H1 (cell line): ENCODE data around the gene CRADD. TPM values are rescaled to one million over a fixed set of nuclear protein-coding genes. Genes with fewer than 3 reads are reported as not detected.

Source experiments
- CTCF ChIA-PET: fragments of 300-600 bp; sonication (Branson Sonifier 250); formaldehyde crosslinking; loops from one replicate; lab custom pipeline; 2021; ENCODE audit not compliant: partially characterized antibody; lab: Charles Lee
- POLR2A ChIA-PET: fragments of 300-600 bp; sonication (Branson Sonifier 250); formaldehyde crosslinking; loops from one replicate; lab custom pipeline; 2021; ENCODE audit warnings: inconsistent platforms; ENCODE audit not compliant: partially characterized antibody; lab: Charles Lee
- DNase-seq, 2 experiments: peaks; one replicate each; pipeline versions ENCODE4 v3.0.0 to v3.0.0-alpha.2; 2010 to 2022; ENCODE audit warnings: low spot score in 2 of 2, low read depth in 1 of 2, mixed read lengths in 1 of 2
- FAIRE-seq: peaks from 2 replicates; lab custom pipeline; 2011; peaks lifted over from hg19 to GRCh38; lab: Jason Lieb, UNC
- H2AFZ ChIP-seq: 2 replicates; pipeline ENCODE4 v1.8.1; 2012; ENCODE audit warnings: low read length, inconsistent platforms
- H2AK5ac ChIP-seq: 2 replicates; pipeline ENCODE4 v1.6.1; 2013; ENCODE audit warnings: low read depth, low read length
- H2BK120ac ChIP-seq: replicated peaks from 2 replicates; pipeline ENCODE3; 2013; ENCODE audit warnings: low read depth, low read length, inconsistent platforms
- H2BK12ac ChIP-seq: 2 replicates; pipeline ENCODE4 v1.6.1; 2013; ENCODE audit warnings: low read depth, low read length
- H2BK15ac ChIP-seq: 2 replicates; pipeline ENCODE4 v1.6.1; 2013; ENCODE audit warnings: low read length
- H2BK20ac ChIP-seq: 2 replicates; pipeline ENCODE4 v1.6.1; 2013; ENCODE audit warnings: low read length
- H2BK5ac ChIP-seq: 2 replicates; pipeline ENCODE4 v1.6.1; 2013; ENCODE audit warnings: low read depth, low read length
- H3K14ac ChIP-seq: 2 replicates; pipeline ENCODE4 v1.6.1; 2013; ENCODE audit warnings: inconsistent platforms; ENCODE audit not compliant: insufficient read length
- H3K18ac ChIP-seq: 2 replicates; pipeline ENCODE4 v1.6.1; 2013; ENCODE audit warnings: low read length; ENCODE audit errors: extremely low read depth
- H3K23ac ChIP-seq: 2 replicates; pipeline ENCODE4 v1.6.1; 2013; ENCODE audit warnings: inconsistent platforms; ENCODE audit not compliant: insufficient read length
- H3K23me2 ChIP-seq: 2 replicates; pipeline ENCODE4 v1.6.1; 2013; ENCODE audit warnings: low read depth, low read length
- H3K27ac ChIP-seq: 2 replicates; pipeline ENCODE4 v1.6.1; 2011; ENCODE audit warnings: low read depth, low read length, inconsistent platforms
- H3K27me3 ChIP-seq, 4 experiments: replicated peaks in 1 of 4; 1 replicate in 1 of 4; 2 replicates in 3 of 4; pipeline versions ENCODE4 v1.6.1 to v1.8.1; 2011 to 2013; ENCODE audit warnings: low read length in 3 of 4, mild to moderate bottlenecking in 3 of 4, inconsistent platforms in 2 of 4, mixed read lengths in 2 of 4, moderate library complexity in 1 of 4; ENCODE audit not compliant: control insufficient read depth in 3 of 4, insufficient read depth in 3 of 4; ENCODE audit errors: extremely low read depth in 1 of 4
- H3K36me3 ChIP-seq, 4 experiments: 2 replicates each; pipeline versions ENCODE4 v1.6.1 to v1.8.1; 2011 to 2013; ENCODE audit warnings: mild to moderate bottlenecking in 4 of 4, low read length in 3 of 4, moderate library complexity in 2 of 4, control low read depth in 1 of 4, inconsistent platforms in 1 of 4; ENCODE audit not compliant: insufficient read depth in 4 of 4, control insufficient read depth in 2 of 4
- H3K4ac ChIP-seq: replicated peaks from 2 replicates; pipeline ENCODE3; 2013; ENCODE audit warnings: low read length, low read depth, mixed read lengths, inconsistent platforms; ENCODE audit not compliant: insufficient read length
- H3K4me1 ChIP-seq, 4 experiments: replicated peaks in 1 of 4; 1 replicate in 1 of 4; 2 replicates in 3 of 4; pipeline versions ENCODE4 v1.6.1 to v1.8.1; 2011 to 2013; ENCODE audit warnings: low read length in 3 of 4, inconsistent platforms in 2 of 4, mixed read lengths in 1 of 4; ENCODE audit not compliant: insufficient read depth in 4 of 4, control insufficient read depth in 3 of 4
- H3K4me2 ChIP-seq, 2 experiments: 2 replicates each; pipeline versions ENCODE4 v1.6.1 to v1.8.1; 2011 to 2013; ENCODE audit warnings: low read depth in 2 of 2, low read length in 2 of 2, control low read depth in 1 of 2, inconsistent platforms in 1 of 2, mild to moderate bottlenecking in 1 of 2; ENCODE audit not compliant: insufficient read depth in 1 of 2
- H3K4me3 ChIP-seq, 4 experiments: fragments of 200-600, 300-600 bp in 1 of 4; sonication (generic), shearing (Covaris generic), sonication (Bioruptor Twin) in 1 of 4; 2 replicates each; pipeline versions ENCODE4 v1.5.1 to v1.8.1; 2011 to 2016; ENCODE audit warnings: low read length in 4 of 4, low read depth in 3 of 4, control low read depth in 2 of 4, inconsistent platforms in 2 of 4, mild to moderate bottlenecking in 2 of 4, mixed read lengths in 1 of 4, moderate library complexity in 1 of 4; ENCODE audit not compliant: insufficient read depth in 2 of 4; ENCODE audit errors: extremely low read depth in 1 of 4
- H3K56ac ChIP-seq: replicated peaks from 2 replicates; pipeline ENCODE3; 2013; ENCODE audit warnings: low read depth, mild to moderate bottlenecking, mixed read lengths, low read length, inconsistent platforms; ENCODE audit not compliant: insufficient read length
- H3K79me1 ChIP-seq: 2 replicates; pipeline ENCODE4 v1.6.1; 2013; ENCODE audit warnings: low read depth, low read length, control low read depth
- H3K79me2 ChIP-seq, 2 experiments: 2 replicates each; pipeline versions ENCODE4 v1.6.1 to v1.8.1; 2012 to 2013; ENCODE audit warnings: low read length in 2 of 2, mild to moderate bottlenecking in 2 of 2, inconsistent platforms in 1 of 2; ENCODE audit not compliant: insufficient read depth in 2 of 2, control insufficient read depth in 1 of 2
- H3K9ac ChIP-seq, 4 experiments: replicated peaks in 1 of 4; 1 replicate in 1 of 4; 2 replicates in 3 of 4; pipeline versions ENCODE4 v1.6.1 to v1.8.1; 2011 to 2013; ENCODE audit warnings: low read depth in 3 of 4, low read length in 3 of 4, control low read depth in 2 of 4, mild to moderate bottlenecking in 2 of 4, moderate library complexity in 2 of 4, inconsistent platforms in 1 of 4; ENCODE audit errors: extremely low read depth in 1 of 4
- H3K9me3 ChIP-seq, 2 experiments: 2 replicates each; pipeline versions ENCODE4 v1.6.1 to v1.8.1; 2012 to 2013; ENCODE audit warnings: mild to moderate bottlenecking in 2 of 2, moderate library complexity in 2 of 2, control low read depth in 1 of 2, inconsistent platforms in 1 of 2, low read depth in 1 of 2, low read length in 1 of 2, mixed read lengths in 1 of 2; ENCODE audit not compliant: insufficient read depth in 2 of 2
- H4K20me1 ChIP-seq, 2 experiments: replicated peaks in 1 of 2; 2 replicates each; pipeline versions ENCODE3 to v1.8.1; 2011 to 2013; ENCODE audit warnings: inconsistent platforms in 2 of 2, low read length in 2 of 2, mild to moderate bottlenecking in 1 of 2; ENCODE audit not compliant: insufficient read depth in 2 of 2, control insufficient read depth in 1 of 2
- H4K5ac ChIP-seq: 2 replicates; pipeline ENCODE4 v1.6.1; 2013; ENCODE audit warnings: low read length, low read depth, mixed read lengths, inconsistent platforms; ENCODE audit not compliant: insufficient read length
- H4K8ac ChIP-seq: 2 replicates; pipeline ENCODE4 v1.8.0; 2013; ENCODE audit warnings: mild to moderate bottlenecking, moderate library complexity, low read length, inconsistent platforms; ENCODE audit not compliant: insufficient read depth; ENCODE audit errors: extremely low read depth
- H4K91ac ChIP-seq: replicated peaks from 2 replicates; pipeline ENCODE3; 2013; ENCODE audit warnings: low read length, mixed read lengths, inconsistent platforms; ENCODE audit not compliant: insufficient read length
- HDAC6 ChIP-seq: IDR thresholded peaks from one replicate; pipeline ENCODE4 v1.7.1; 2012; ENCODE audit warnings: low read depth, mild to moderate bottlenecking, inconsistent platforms, low read length, moderate library complexity
- JUND ChIP-seq: IDR thresholded peaks from 2 replicates; pipeline ENCODE4 v1.6.1; 2011; ENCODE audit warnings: mild to moderate bottlenecking, improper control_type of control experiment, low read length
- KDM5A ChIP-seq: fragments of 200-600 bp; IDR thresholded peaks from 2 replicates; pipeline ENCODE4 v1.7.1; 2012; ENCODE audit warnings: mild to moderate bottlenecking, low read length, inconsistent platforms, mixed read lengths
- PHF8 ChIP-seq: fragments of 200-600 bp; sonication (generic); conservative IDR thresholded peaks from 2 replicates; pipeline ENCODE4 v1.7.1; 2012; ENCODE audit warnings: low read depth, mild to moderate bottlenecking, inconsistent platforms, low read length, moderate library complexity
- RFX5 ChIP-seq: IDR thresholded peaks from 2 replicates; pipeline ENCODE4 v1.6.1; 2011; ENCODE audit warnings: low read depth, low read length, improper control_type of control experiment, borderline replicate concordance
- RXRA ChIP-seq: IDR thresholded peaks from 2 replicates; pipeline ENCODE4 v1.6.1; 2011; ENCODE audit warnings: low read depth, mild to moderate bottlenecking, low read length, moderate library complexity; ENCODE audit not compliant: insufficient read depth
- SIN3A ChIP-seq, 2 experiments: IDR thresholded peaks in 1 of 2; conservative IDR thresholded peaks in 1 of 2; 2 replicates each; pipeline ENCODE4 v1.6.1; 2011 to 2012; ENCODE audit warnings: low read length in 2 of 2, improper control_type of control experiment in 1 of 2, low read depth in 1 of 2, mild to moderate bottlenecking in 1 of 2
- SRF ChIP-seq: IDR thresholded peaks from 2 replicates; pipeline ENCODE4 v1.6.1; 2011; ENCODE audit warnings: mild to moderate bottlenecking, low read depth, low read length, moderate library complexity
- WGBS, 2 experiments: shearing (Covaris generic) in 1 of 2; methylation state at CpG; one replicate each; pipeline versions ENCODE4 v1.1.6 to v1.1.7; 2013 to 2015; ENCODE audit warnings: low lambda C conversion rate in 2 of 2, mixed read lengths in 2 of 2, inconsistent platforms in 1 of 2, low coverage in 1 of 2, missing lambda C conversion rate in 1 of 2; ENCODE audit not compliant: insufficient replicate concordance in 2 of 2, insufficient coverage in 1 of 2, insufficient read length in 1 of 2; ENCODE audit errors: extremely low coverage in 1 of 2, missing lambda C conversion rate in 1 of 2; 5-methylcytosine and 5-hydroxymethylcytosine counted together
- polyA plus RNA-seq, 7 experiments: library from polyadenylated mRNA; depleted of rRNA in 3 of 7; stranded (reverse) in 5 of 7; unstranded in 2 of 7; fragments of >200 nt in 5 of 7; fragments of 200-250 nt in 2 of 7; gene quantifications; 1 replicate in 5 of 7; 2 replicates in 1 of 7; 4 replicates in 1 of 7; pipeline versions ENCODE4 v1.2.1 to v1.2.3, GENCODE V29; 2011 to 2013; ENCODE audit warnings: missing spikeins in 2 of 7, mixed read lengths in 2 of 7
- total RNA-seq: library from RNA; stranded (reverse); fragmentation: NEBNext Ultra II Directional; extraction: Animal tissue kit (Norgen Biotek cat#: 25700); gene quantifications from 2 replicates; pipeline ENCODE4 v1.2.1, GENCODE V29; 2021
- TF ChIP-seq, protein P1 (sequence below): IDR thresholded peaks from 2 replicates; pipeline ENCODE4 v1.6.1; 2012; ENCODE audit warnings: inconsistent platforms
- TF ChIP-seq, protein P2 (sequence below): IDR thresholded peaks from 2 replicates; pipeline ENCODE4 v1.6.1; 2012; ENCODE audit warnings: low read length, inconsistent platforms

CRADD gene
- total and polyA plus RNA-seq, 2 of the 8 experiments (the other 6 are each of a cell fraction or from before 2014, with no cell fraction given) = 8.1 to 15.4 TPM

DNA sequence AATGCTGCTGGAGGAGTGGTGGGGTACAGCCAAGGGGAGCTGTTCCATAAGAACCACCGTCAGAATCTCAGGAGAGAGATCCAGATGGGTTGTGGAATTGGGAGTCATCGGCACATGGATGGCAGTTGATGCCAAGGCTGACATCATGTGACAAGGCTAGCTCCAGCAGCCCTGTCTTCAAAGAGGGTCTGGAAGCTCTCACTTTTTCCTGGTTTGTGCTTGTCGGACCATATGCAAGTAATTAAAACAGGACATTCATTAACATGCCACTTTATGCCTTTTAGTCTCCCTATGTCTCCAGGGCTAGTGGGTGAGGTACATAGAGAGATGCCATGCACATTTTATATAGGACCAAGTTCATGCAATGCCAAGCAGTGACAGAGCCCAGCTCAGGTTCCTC lies 211.8 kb downstream of the CRADD start:
- H3K9ac ChIP-seq = no peak overlapping the region
- no peak overlapping the region for H4K5ac ChIP-seq
- H2BK120ac ChIP-seq = no peak overlapping the region
- no peak overlapping the region for H2BK5ac ChIP-seq
- no peaks in the 10 kb centered on the region for H3K27me3 ChIP-seq
- FAIRE-seq = no peak
- H3K23me2 ChIP-seq = no peaks in the 10 kb centered on the region
- H4K20me1 ChIP-seq = no peaks in the 10 kb centered on the region
- H3K4me1 ChIP-seq = peaks cover 0 to 5% (median 2%) of the 10 kb centered on the region in 4 experiments; a peak in 2 of 7 replicates
- CTCF ChIA-PET = interaction anchor here (0.9 to 2.6 kb wide), 6 partner anchors 10 to 213 kb away, joined by 3 to 15 read pairs (median 4); no protein-coding TSS in a partner anchor
- 96% methylated on average over 3 of the region's 3 CpGs; no CpG with 5 or more reads in 1 of the 2 experiments for WGBS, 2 experiments
- no peak overlapping the region for H2BK20ac ChIP-seq
- TF ChIP-seq KDM5A = no peak
- TF ChIP-seq, protein P1, sequence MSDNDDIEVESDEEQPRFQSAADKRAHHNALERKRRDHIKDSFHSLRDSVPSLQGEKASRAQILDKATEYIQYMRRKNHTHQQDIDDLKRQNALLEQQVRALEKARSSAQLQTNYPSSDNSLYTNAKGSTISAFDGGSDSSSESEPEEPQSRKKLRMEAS = no peak
- TF ChIP-seq SRF = no peak
- no peak for TF ChIP-seq JUND
- TF ChIP-seq SIN3A (conservative IDR thresholded peaks at IDR 0.05 in 1 of 2, IDR thresholded peaks at IDR 0.05 in 1 of 2; ENCODE audit: low read depth in 1 of 2, low read length in 2 of 2) = no peak
- TF ChIP-seq RFX5 = no peak
- TF ChIP-seq HDAC6 = no peak
- TF ChIP-seq RXRA = no peak
- TF ChIP-seq, protein P2, sequence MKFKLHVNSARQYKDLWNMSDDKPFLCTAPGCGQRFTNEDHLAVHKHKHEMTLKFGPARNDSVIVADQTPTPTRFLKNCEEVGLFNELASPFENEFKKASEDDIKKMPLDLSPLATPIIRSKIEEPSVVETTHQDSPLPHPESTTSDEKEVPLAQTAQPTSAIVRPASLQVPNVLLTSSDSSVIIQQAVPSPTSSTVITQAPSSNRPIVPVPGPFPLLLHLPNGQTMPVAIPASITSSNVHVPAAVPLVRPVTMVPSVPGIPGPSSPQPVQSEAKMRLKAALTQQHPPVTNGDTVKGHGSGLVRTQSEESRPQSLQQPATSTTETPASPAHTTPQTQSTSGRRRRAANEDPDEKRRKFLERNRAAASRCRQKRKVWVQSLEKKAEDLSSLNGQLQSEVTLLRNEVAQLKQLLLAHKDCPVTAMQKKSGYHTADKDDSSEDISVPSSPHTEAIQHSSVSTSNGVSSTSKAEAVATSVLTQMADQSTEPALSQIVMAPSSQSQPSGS = no peak
- no peak for TF ChIP-seq PHF8
- TF ChIP-seq, all 59 proteins: peak for 0
- Histone ChIP-seq H3K79me2 (no peaks in the 10 kb centered on the region), H3K56ac (no peak overlapping the region), H2AK5ac (no peak overlapping the region; the same call in 1 of the 2 replicates), H2AFZ (no peak overlapping the region), H3K14ac (no peak overlapping the region), H4K8ac (no peak overlapping the region), H2BK12ac (no peak overlapping the region), H3K9me3 (no peaks in the 10 kb centered on the region), H3K27ac (no peak overlapping the region), H2BK15ac (no peak overlapping the region), H3K4ac (no peak overlapping the region), H4K91ac (no peak overlapping the region), H3K4me2 (no peak overlapping the region), H3K4me3 (no peak overlapping the region), H3K79me1 (no peaks in the 10 kb centered on the region), H3K23ac (no peak overlapping the region), H3K18ac (no peak overlapping the region), H3K36me3 (no peaks in the 10 kb centered on the region)
- POLR2A ChIA-PET = no interaction called here
- no peak for DNase-seq
